K562 (cell line): Measurements from ENCODE around the gene MBLAC2. TPM values are rescaled to one million over a fixed set of nuclear protein-coding genes. Genes with fewer than 3 reads are reported as not detected.
A peak's percentile ranks its signal among the peaks of the same experiment; 100 is the strongest.

ENCODE experiments used
- ATF7 ChIP-seq: fragments of 450-650 bp; IDR thresholded peaks from 2 replicates; pipeline ENCODE4 v1.7.1; 2014; ENCODE audit warnings: mild to moderate bottlenecking, moderate library complexity
- CHD1 ChIP-seq: fragments of 200-600 bp; sonication (generic); IDR thresholded peaks from one replicate; pipeline ENCODE4 v1.6.1; 2012; ENCODE audit warnings: mild to moderate bottlenecking, moderate library complexity, low read length, inconsistent platforms
- E2F3 ChIP-seq: fragments of 250-450 bp; sonication (Bioruptor Pico); IDR thresholded peaks from 2 replicates; pipeline ENCODE4 v1.4.0; 2020; ENCODE audit warnings: mild to moderate bottlenecking
- E2F6 ChIP-seq, 2 experiments: IDR thresholded peaks; 2 replicates each; pipeline ENCODE4 v1.6.1; 2011; ENCODE audit warnings: borderline replicate concordance in 1 of 2, control low read depth in 1 of 2, low read depth in 1 of 2, low read length in 1 of 2, mild to moderate bottlenecking in 1 of 2, mixed read lengths in 1 of 2, moderate library complexity in 1 of 2; ENCODE audit not compliant: insufficient read depth in 1 of 2, insufficient read length in 1 of 2, poor library complexity in 1 of 2, severe bottlenecking in 1 of 2; ENCODE audit errors: extremely low read depth in 1 of 2
- GMEB1 ChIP-seq: fragments of 250-450 bp; sonication (Bioruptor Pico); IDR thresholded peaks from 2 replicates; pipeline ENCODE4 v1.4.0; 2020; ENCODE audit warnings: mild to moderate bottlenecking
- HOMEZ ChIP-seq: fragments of 250-450 bp; sonication (Bioruptor Pico); IDR thresholded peaks from 2 replicates; pipeline ENCODE4 v1.4.0; 2020; ENCODE audit warnings: mild to moderate bottlenecking, moderate library complexity
- JUNB ChIP-seq: fragments of 450-650 bp; formaldehyde crosslinking; conservative IDR thresholded peaks from 2 replicates; pipeline ENCODE4 v1.4.0; 2020; ENCODE audit warnings: mild to moderate bottlenecking
- KAT8 ChIP-seq: fragments of 450-650 bp; IDR thresholded peaks from 2 replicates; pipeline ENCODE4 v1.6.1; 2016; ENCODE audit warnings: low read depth, mild to moderate bottlenecking
- KLF16 ChIP-seq: IDR thresholded peaks from 2 replicates; pipeline ENCODE4 v1.6.1; 2016; ENCODE audit warnings: antibody characterized with exemption
- MTF1 ChIP-seq: fragments of 250-450 bp; sonication (Bioruptor Pico); IDR thresholded peaks from 2 replicates; pipeline ENCODE4 v1.9.0; 2021; ENCODE audit warnings: moderate library complexity, mild to moderate bottlenecking, inconsistent platforms, borderline replicate concordance
- MYBL2 ChIP-seq, 2 experiments: fragments of 450-650 bp in 1 of 2; sonication (generic) in 1 of 2; formaldehyde crosslinking in 1 of 2; IDR thresholded peaks; 2 replicates each; pipeline versions ENCODE4 v1.6.1 to v1.8.1; 2017 to 2022; ENCODE audit warnings: borderline replicate concordance in 1 of 2, inconsistent platforms in 1 of 2, low read depth in 1 of 2, mild to moderate bottlenecking in 1 of 2, missing genetic modification reagents in 1 of 2, moderate library complexity in 1 of 2
- POLR2A ChIP-seq: fragments of 450-650 bp; conservative IDR thresholded peaks from 2 replicates; pipeline ENCODE4 v1.6.1; 2016
- POLR3G ChIP-seq: IDR thresholded peaks from 2 replicates; pipeline ENCODE4 v1.6.1; 2011; ENCODE audit not compliant: insufficient read length, insufficient replicate concordance; ENCODE audit errors: extremely low read depth
- PYGO2 ChIP-seq: fragments of 450-650 bp; IDR thresholded peaks from 2 replicates; pipeline ENCODE4 v1.6.1; 2016; ENCODE audit warnings: mild to moderate bottlenecking, missing genetic modification characterization, moderate library complexity, missing compliant biosample characterization
- TAF9B ChIP-seq: fragments of 450-650 bp; IDR thresholded peaks from 2 replicates; pipeline ENCODE4 v1.6.1; 2018; ENCODE audit warnings: mild to moderate bottlenecking; ENCODE audit not compliant: partially characterized antibody
- YBX1 ChIP-seq: fragments of 450-650 bp; IDR thresholded peaks from 2 replicates; pipeline ENCODE4 v1.7.1; 2016; ENCODE audit warnings: mild to moderate bottlenecking
- ZNF609 ChIP-seq: sonication (generic); formaldehyde crosslinking; IDR thresholded peaks from 2 replicates; pipeline ENCODE4 v1.8.1; 2023; ENCODE audit warnings: missing genetic modification reagents, mild to moderate bottlenecking, borderline replicate concordance
- ZNF764 ChIP-seq: fragments of 250-450 bp; sonication (Bioruptor Pico); IDR thresholded peaks from 2 replicates; pipeline ENCODE4 v1.4.0; 2020; ENCODE audit warnings: low read depth, mild to moderate bottlenecking, moderate library complexity
- polyA plus RNA-seq, 8 experiments: library from polyadenylated mRNA; depleted of rRNA in 4 of 8; stranded (reverse) in 5 of 8; unstranded in 3 of 8; fragments of >200 nt; fragmentation: Nextera tagmentation in 2 of 8; fragmentation: Illumina TruSeq in 1 of 8; extraction: Ambion mirVana in 2 of 8; extraction: Trizol in 1 of 8; gene quantifications; 2 replicates each; pipeline versions ENCODE4 v1.2.1 to v1.2.3, GENCODE V29; 2011 to 2014; ENCODE audit warnings: inconsistent platforms in 1 of 8, missing spikeins in 1 of 8
- total RNA-seq, 7 experiments: library from RNA; depleted of rRNA in 6 of 7; stranded (reverse); fragments of >200 nt in 6 of 7; fragmentation: Illumina TruSeq in 2 of 7; extraction: Trizol in 2 of 7; gene quantifications; 2 replicates each; pipeline versions ENCODE4 v1.2.1 to v1.2.3, GENCODE V29; 2011 to 2021; ENCODE audit warnings: low replicate concordance in 1 of 7

The MBLAC2 gene
- total and polyA plus RNA-seq, 9 of the 15 experiments (the other 6 are each of a cell fraction or from before 2014, with no cell fraction given), result 2.4 to 13.1 (median 10.3) TPM

- TF ChIP-seq HOMEZ (CRISPR knock-in tag) (0 out of 2 replicates have a peak, but pooled peaks have one; percentile 37), ZNF609 (CRISPR knock-in tag) (no peak), PYGO2 (no peak), ZNF764 (CRISPR knock-in tag) (no peak), TAF9B (peak; percentile 75), POLR3G (no peak), YBX1 (no peak), MTF1 (CRISPR knock-in tag) (no peak), GMEB1 (CRISPR knock-in tag) (peak; percentile 86), CHD1 (peak; percentile 41), KLF16 (peak; percentile 54; the same call in 1 of the 2 replicates), ATF7 (peak; percentile 82), E2F6 (IDR thresholded peaks at IDR 0.05; ENCODE audit: borderline replicate concordance in 1 of 2, extremely low read depth in 1 of 2, insufficient read depth in 1 of 2, insufficient read length in 1 of 2, low read depth in 1 of 2, low read length in 1 of 2, poor library complexity in 1 of 2, severe bottlenecking in 1 of 2) (peak; percentile 88 to 96), JUNB (CRISPR knock-in tag) (no peak), E2F3 (no peak; the same call in 1 of the 2 replicates), POLR2A (peak; percentile 95), KAT8 (no peak), MYBL2 (IDR thresholded peaks at IDR 0.05; ENCODE audit: low read depth) (no peak), MYBL2 (CRISPR knock-in tag; IDR thresholded peaks at IDR 0.05; ENCODE audit: borderline replicate concordance) (no peak)
Measured at GRCh38 chr5:90474235-90475107, at the start of gene MBLAC2, which contains the start of gene POLR3G (continued).
